GM23248 (cell line): ENCODE data around the gene RAB28.

ENCODE experiments used
- EZH2 ChIP-seq: fragments of 200-600 bp; sonication (generic); IDR thresholded peaks from 2 replicates; pipeline ENCODE4 v1.6.1; 2018; ENCODE audit warnings: antibody characterized with exemption, mild to moderate bottlenecking; ENCODE audit not compliant: insufficient read depth, poor library complexity, severe bottlenecking
- EZH2phosphoT487 ChIP-seq: fragments of 200-600 bp; sonication (generic); IDR thresholded peaks from 2 replicates; pipeline ENCODE4 v1.6.1; 2018; ENCODE audit warnings: antibody characterized with exemption, moderate library complexity, mild to moderate bottlenecking, low read depth; ENCODE audit not compliant: insufficient read depth

GRCh38 chr4:13461191-13461905 is 22.8 kb downstream of the RAB28 start:
- TF ChIP-seq EZH2phosphoT487 (no peak), EZH2 (no peak)
